GM18870 (cell line): ENCODE data around the gene BAX.

Experiments
- ATAC-seq: cut with Tn5 transposase; IDR thresholded peaks from one replicate; pipeline ENCODE4 v1.9.1; 2021; ENCODE audit warnings: moderate library complexity; ENCODE audit not compliant: unreplicated experiment

BAX gene

DNA sequence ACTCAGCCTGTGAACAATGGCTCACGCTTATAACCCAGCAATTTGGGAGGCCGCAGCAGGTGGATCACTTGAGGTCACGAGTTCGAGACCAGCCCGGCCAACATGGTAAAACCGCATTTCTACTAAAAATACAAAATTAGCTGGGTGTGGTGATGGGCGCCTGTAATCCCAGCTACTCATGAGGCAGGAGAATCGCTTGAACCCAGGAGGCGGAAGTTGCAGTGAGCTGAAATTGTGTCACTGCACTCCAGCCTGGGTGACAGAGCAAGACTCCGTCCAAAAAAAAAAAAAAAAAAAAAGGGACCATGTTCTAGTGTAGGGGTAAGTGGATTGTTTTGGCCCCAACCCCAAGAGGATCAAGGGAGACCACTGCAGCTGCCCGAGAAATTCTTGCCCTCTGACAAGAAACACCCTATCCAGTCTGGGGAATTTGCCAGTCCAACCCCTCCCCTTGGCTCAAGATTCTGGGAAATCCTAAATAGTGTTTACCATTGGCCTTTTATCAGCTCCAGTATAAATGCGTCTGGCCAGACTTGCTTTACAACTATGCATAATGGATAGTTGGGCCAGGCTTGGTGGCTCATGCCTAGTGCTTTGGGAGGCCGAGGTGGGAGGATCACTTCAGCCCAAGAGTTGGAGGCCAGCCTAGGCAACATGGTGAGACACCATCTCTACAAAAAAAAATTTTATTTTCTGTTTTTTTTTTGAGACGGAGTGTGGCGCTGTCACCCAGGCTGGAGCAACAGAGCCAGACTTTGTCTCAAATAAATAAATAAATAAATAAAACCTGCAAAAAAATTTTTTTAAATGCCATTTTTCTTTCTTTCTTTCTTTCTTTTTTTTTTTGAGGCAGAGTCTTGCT, 26.3 kb upstream of the BAX start:
- no peak for ATAC-seq

DNA sequence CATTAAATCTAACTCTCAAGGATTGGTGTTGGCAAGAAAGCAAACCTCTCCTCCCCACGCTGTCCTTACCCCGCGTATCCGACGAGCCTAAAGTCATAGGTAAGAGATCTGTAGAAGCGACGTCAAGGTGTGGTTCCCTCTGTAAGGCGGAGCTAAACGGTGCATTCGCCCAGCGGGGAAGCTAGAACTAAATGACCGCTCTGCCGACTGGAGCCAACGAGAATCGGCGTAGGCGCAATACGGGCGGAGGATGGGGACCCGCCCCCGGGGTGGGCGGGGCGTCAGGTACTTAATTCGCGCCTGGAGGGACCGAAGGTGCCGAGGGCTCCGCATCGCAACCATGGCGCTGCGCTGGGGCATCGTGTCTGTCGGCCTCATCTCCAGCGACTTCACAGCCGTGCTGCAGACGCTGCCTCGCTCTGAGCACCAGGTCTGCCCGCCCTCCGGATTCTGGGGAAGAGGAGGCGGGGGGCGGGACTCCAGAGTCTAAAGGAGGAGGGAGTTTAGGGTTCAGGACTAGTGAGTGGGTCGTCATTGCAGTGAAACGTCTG, 21.2 kb upstream of the BAX start, which contains the start of gene DHDH:
TSS of gene DHDH (plus strand) at position 318 of the 551 bp plus-strand sequence. CDS start at position 341, 23 bp downstream.
- no peak for ATAC-seq

DNA sequence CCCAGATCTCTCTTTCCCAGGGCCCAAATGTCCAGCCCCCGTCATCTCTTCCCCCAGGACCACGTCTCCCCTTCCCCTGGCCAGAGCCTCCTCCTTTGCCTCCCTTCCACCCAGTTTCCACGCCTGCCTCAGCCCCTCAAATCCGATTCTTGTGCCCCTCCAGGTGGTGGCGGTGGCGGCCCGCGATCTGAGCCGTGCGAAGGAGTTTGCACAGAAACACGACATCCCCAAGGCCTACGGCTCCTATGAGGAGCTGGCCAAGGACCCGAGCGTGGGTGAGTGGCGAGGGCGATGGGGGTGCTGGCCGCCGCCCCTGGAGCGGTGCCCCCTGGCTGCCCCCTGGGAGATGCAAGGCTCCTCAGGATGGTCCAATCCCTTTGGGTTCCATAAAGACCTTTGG, 19.8 kb upstream of the BAX start:
- no peak for ATAC-seq

DNA sequence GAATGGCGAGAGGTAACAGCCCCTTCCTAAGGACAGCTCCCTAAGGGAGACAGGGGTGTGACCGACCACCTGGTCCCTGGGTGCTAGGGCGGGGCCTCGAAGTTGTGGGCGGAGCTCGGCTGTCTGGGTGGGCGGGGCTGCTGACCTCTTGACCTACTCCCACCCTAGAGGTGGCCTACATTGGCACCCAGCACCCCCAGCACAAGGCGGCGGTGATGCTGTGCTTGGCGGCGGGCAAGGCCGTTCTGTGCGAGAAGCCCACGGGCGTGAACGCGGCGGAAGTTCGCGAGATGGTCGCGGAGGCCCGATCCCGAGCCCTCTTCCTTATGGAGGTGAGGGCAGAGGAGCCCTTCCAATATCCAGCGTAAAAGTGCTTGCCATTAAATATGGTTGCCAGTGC, 18.8 kb upstream of the BAX start:
- ATAC-seq, result no peak

DNA sequence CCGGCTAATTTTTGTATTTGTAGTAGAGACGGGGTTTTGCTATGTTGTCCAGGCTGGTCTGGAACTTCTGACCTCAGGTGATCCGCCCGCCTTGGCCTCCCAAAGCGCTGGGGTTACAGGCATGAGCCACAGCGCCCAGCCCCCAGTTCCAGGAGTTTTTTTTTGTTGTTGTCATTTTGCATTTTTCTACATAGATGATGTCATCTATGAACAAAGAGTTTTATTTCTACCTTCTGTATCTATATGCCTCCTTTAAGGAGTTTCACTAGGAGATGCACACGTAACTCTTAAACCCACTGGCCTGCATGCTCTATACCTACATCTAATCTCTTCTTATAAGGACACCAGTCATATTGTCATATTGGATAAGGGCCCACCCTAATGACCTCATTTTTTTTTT, 16.4 kb upstream of the BAX start:
- no peak for ATAC-seq

DNA sequence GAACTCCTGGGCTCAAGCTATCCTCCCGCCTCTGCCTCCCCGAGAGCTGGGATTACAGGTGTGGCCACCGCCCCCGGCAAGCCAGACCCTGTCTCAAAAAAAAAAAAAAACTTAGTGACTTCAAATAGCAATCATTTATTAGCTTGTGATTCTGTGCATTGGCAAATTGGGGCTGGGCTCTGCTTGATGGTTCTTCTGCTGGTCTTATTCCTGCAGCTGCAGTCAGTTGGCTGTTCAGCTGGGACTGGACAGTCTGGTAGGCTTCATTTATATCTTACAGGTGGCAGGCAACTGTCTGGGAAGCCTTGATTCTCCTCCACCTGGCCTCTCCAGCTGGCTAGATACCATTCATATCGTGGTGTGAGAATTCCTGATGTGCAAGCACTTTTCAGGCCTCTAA, 13.8 kb upstream of the BAX start:
- no peak for ATAC-seq

DNA sequence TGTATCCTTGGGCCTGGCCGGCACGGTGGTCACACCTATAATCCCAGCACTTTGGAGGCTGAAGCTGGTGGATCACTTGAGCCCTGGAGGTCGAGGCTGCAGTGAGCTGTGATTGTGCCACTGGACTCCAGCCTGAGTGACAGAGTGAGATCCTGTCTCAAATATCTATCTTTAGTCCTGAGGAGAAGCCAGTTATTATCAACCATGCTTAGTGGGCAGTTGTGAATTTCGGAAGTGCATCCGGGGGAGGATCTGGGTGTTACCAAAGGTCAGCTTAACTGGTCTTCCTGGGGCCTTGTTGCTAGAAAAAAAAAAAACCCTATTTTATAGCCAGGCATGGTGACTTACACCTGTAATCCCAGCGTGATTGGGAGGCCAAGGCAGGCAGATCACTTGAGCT, 11.6 kb upstream of the BAX start:
- no peak for ATAC-seq

DNA sequence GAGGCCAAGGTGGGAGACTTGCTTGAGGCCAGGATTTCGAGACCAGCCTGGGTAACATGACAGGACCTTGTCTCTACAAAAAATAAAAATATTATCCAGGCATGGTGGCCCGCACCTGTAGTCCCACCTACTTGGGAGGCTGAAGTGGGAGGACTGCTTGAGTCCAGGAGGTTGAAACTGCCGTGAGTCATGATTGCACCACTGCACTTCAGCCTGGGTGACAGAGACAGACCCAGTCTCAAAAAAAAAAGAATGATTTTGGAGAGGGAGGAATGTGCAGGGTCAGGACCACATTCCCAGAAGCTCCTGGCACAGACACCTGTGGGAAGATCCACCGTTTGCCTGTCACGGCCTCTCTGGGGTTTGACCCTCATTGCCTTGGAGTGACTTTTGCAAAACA, 9.3 kb upstream of the BAX start:
- ATAC-seq, result no peak

DNA sequence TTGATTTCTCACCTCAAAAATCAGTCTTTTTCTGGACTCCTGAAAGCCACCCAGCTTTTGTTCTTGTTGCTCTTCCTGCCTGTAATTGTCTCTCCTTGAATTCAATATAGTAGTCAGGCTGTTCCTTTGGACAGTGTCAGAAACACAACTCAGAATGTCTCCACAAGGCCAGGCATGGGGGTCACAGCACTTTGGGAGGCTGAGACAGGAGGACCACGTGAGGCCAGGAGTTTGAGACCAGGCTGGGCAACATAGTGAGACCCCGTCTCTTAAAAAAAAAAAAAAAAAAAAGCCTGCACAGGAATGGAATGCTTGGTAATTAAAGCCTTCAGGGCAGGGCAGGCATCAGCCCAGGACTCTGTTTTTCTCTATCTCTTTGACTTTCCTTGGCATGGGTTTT, 8.9 kb upstream of the BAX start:
- no peak for ATAC-seq

DNA sequence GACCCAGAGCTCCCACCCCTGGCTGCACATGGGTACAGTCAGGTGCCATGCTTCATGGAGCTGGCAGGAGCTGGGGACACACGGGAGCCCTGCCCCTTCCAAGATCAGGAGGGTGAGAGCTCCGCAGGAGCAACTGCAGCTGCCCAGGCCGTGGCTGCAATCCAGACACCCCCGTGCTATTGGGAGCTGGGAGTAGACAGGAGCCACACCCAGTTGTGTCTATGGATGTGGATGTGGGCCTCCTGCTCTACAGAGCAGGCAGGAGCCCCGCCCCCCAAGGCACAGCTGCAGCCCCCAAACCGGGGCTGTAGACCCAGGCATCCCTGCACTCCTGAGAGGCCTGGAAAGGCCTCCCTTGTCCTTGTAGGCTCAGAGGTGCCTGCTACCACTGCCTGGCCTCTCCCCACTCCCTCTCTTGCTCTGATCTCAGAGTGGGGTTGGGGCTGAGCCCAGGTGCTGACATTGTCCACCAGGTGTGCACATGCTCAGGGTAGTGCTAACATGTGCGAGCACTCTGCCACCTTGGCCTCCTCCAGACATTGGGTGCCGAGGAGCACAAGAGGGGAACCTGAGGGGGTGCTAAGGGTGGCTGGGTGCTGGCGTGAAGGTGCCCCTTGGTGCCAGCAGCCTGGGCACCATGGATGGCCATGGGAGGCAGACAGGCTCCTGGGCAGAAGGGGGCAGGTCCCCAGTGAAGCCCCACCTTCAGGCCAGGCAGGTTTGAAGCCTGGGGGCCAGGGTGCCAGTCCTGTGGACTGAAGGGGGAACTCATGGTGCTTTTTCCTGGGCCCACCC, 8.0 kb upstream of the BAX start:
- ATAC-seq, result no peak

DNA sequence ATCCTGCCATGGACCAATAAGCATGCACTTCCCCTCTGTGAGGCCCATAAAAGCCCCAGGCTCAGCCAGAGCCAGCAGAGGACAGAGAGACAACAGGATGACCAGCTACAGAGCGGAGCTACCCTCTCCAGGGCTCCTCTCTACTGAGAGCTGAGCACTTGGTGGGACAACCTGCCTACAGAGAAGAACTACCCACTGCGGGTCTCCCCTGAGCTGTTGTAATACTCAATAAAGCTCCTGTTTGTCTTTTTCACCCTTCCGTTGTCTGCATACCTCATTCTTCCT, 7.5 kb upstream of the BAX start:
- ATAC-seq, result no peak

DNA sequence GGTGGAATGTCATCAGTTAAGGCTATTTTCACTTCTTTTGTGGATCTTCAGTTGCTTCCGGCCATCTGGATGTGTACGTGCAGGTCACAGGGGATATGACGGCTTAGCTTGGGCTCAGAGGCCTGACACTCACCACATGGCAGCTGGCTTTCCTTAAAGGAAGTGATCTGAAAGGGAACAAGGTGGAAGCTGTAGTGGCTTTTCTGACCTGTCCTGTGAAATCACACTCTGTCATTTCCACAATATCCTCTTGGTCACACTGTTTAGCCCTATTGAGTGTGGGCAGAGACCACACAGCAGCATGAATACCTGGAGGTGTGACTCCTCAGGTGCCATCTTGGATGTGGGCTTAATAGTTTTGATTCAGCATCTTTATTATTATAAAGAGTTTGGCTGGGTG, 4.5 kb upstream of the BAX start:
- ATAC-seq, result no peak

DNA sequence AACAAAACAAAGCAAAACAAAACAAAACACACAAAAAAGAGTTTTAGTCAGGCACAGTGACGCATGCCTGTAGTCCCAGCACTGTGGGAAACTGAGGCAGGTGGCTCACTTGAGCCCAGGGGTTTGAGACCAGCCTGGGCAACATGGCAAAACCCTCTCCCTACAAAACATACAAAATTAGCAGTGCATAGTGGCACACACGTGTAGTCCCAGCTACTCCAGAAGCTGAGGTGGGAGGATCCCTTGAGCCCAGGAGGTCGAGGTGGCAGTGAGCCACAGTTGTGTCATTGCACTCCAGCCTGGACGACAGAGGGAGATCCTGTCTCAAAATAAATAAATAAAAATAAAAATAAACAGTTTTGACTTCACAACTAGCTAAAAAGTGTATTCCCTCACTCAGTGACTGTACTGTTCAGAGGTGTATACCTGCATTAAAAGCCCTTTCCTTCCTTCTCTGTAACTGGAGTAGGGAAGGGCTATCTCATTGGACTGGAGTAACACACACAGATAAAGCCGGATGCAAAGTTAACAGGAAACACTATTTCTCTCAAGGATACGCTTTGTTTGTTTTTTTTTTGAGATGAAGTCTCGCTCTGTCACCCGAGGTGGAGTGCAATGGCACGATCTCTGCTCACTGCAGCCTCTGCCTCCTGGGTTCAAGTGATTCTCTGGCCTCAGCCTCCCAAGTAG, 3.7 kb upstream of the BAX start:
- no peak for ATAC-seq

DNA sequence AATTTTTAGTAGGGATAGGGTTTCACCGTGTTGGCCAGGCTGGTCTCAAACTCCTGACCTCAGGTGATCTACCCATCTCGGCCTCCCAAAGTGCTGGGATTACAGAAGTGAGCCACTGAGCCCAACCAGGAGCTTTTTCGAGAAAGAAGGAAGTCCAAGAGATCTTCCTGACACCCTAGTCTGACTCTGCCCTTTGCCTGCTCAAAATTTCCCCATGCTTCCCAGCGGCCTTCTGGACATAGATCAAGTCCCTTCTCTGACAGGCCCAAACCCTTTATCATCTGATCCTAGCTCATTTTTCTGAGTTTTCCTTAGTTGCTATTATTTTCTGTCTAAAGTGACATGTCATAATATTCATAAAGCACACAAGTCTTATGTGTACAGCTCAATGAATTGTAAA, 1.5 kb upstream of the BAX start:
- ATAC-seq, result no peak

DNA sequence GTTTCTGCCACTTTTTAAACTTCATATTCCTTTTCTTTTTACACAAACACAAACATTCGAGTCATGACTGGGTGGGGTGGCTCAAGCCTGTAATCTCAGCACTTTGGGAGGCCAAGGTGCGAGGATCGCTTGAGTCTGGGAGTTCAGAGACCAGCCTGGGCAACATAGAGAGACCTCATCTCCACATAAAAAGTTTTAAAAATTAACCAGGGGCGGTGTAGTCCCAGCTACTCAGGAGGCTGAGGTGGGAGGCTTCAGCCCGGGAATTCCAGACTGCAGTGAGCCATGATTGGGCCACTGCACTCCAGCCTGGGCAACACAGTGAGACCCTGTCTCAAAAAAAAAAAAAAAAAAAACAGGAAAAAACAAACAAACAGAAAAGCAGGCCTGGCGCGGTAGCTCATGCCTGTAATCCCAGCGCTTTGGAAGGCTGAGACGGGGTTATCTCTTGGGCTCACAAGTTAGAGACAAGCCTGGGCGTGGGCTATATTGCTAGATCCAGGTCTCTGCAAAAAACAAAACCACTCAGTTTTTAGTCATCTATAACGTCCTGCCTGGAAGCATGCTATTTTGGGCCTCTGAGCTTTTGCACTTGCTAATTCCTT, 583 bp upstream of the BAX start:
- ATAC-seq, result peak; percentile 19

DNA sequence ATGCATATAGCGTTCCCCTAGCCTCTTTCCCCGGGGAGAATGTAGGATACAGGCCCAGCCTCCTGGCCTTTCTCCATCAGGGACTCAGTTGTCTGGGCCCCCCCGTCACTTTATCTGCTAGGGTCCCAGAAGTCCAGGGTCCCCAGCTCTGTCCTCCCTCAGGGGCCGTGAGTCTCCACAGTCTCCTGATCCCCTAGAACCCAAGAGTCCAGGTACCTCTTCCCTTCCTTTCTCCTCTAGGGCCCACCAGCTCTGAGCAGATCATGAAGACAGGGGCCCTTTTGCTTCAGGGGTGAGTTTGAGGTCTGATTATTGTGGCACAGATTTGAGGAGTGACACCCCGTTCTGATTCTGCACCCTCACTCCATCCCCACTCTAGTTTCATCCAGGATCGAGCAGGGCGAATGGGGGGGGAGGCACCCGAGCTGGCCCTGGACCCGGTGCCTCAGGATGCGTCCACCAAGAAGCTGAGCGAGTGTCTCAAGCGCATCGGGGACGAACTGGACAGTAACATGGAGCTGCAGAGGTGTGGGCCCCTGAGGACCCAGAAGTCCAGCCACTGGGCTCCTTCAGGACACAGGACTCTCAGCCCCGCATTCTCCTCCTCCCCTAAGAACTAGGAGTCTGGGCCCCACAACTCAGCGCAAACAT, 758 bp downstream of the BAX start:
- ATAC-seq, result no peak

DNA sequence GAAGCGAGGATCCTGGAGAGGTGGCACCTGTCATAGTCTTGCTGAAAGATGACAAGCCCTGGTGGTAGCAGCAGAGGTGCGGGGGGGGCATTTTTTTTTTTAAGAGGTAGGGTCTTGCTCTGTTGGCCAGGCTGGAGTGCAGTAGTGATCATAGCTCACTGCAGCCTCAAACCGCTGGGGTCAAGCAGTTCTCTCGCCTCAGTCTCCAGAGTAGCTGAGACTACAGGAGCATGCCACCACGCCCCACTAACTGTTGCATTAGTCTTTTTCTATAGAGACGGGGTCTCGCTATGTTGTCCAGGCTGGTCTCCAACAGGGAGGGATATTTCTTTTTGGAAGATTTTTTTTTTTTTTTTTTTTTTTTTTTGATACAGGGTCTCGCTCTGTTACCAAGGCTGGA, 3.3 kb downstream of the BAX start:
- ATAC-seq, result no peak

DNA sequence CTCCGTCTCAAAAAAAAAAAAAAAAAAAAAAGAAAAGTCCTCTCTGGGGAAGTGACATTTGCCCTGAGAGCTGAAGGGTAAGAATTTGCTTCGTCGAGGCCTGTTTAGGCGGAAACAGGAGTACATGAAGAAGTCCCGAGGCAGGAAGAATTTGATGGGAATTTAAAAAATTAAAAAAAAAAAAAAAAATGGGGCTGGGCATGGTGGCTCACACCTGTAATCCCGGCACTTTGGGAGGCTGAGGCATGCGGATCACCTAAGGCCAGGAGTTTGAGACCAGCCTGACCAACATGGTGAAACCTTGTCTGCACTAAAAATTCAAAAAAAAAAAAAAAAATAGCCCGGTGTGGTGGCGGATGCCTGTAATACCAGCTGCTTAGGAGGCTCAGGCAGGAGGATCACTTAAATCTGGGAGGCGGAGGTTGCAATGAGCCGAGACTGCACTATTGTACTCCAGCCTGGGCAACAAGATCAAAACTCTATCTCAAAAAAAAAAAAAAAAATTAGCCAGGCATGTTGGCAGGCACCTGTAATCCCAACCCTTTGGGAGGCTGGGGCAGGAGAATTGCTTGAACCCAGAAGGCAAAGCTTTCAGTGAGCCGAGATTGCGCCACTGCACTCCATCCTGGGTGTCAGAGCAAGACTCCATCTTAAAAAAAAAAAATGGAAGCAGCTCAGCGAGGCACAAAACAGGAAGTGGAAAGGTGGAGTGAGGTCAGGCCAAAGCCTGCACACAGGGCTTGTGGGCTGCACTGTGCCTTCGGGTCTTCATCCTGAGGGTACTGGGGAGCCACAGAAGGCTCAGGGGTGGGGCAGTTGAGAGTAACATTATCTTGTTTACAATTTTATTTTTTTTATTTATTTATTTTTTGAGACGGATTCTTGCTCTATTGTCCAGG, 4.9 kb downstream of the BAX start:
- no peak for ATAC-seq

DNA sequence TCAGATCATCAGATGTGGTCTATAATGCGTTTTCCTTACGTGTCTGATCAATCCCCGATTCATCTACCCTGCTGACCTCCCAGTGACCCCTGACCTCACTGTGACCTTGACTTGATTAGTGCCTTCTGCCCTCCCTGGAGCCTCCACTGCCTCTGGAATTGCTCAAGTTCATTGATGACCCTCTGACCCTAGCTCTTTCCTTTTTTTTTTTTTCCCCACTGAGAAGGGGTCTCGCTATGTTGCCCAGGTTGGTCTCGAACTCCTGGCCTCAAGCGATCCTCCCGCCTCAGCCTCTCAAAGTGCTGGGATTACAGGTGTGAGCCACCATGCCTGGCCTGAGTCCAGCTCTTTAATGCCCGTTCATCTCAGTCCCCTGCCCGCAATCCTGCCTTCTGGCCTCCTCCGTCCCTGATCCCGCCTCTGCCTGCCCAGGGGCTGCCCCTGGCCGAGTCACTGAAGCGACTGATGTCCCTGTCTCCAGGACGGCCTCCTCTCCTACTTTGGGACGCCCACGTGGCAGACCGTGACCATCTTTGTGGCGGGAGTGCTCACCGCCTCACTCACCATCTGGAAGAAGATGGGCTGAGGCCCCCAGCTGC, 6.5 kb downstream of the BAX start:
- no peak for ATAC-seq
